Measurements from ENCODE around the gene OR4D2.

GRCh38 chr17:58186591-58186990, 19.8 kb downstream of the OR4D2 start:
- TF ChIP-seq CTCF (IDR thresholded peaks at IDR 0.05 in 8 of 11, conservative IDR thresholded peaks at IDR 0.05 in 3 of 11) (no peak), POLR2A (IDR thresholded peaks at IDR 0.05) (no peak), POLR2AphosphoS5 (IDR thresholded peaks at IDR 0.05) (no peak)

Measured in spleen (tissue), 7 donors.